ENCODE data around the gene UBE2J2. TPM values are rescaled to one million over a fixed set of nuclear protein-coding genes. Genes with fewer than 3 reads are reported as not detected.

UBE2J2 gene
- total and polyA plus RNA-seq, 2 of the 13 experiments (the other 11 are each of a cell fraction or from before 2014, with no cell fraction given), result 25.4 to 29.4 TPM

- TF ChIP-seq TMF1 (CRISPR knock-in tag; IDR thresholded peaks at IDR 0.05; ENCODE audit: low read depth), result no peak
- no peak for TF ChIP-seq ZNF275 (CRISPR knock-in tag; IDR thresholded peaks at IDR 0.05; ENCODE audit: borderline replicate concordance)
- peak; percentile 86 for TF ChIP-seq ZNF574 (CRISPR knock-in tag; IDR thresholded peaks at IDR 0.05)
- TF ChIP-seq ZNF589 (CRISPR knock-in tag; conservative IDR thresholded peaks at IDR 0.05), result peak; percentile 79
- no peak for TF ChIP-seq ZBTB3 (CRISPR knock-in tag; IDR thresholded peaks at IDR 0.05; ENCODE audit: borderline replicate concordance, low read depth)
- TF ChIP-seq SIN3B (IDR thresholded peaks at IDR 0.05; ENCODE audit: low read length), result no peak
- TF ChIP-seq SRSF1 (optimal IDR thresholded peaks at IDR 0.05; ENCODE audit: low read depth, low read length), result no peak
- TF ChIP-seq ZNF484 (CRISPR knock-in tag; IDR thresholded peaks at IDR 0.05; ENCODE audit: borderline replicate concordance, low read depth), result no peak; the same call in 1 of the 2 replicates
- TF ChIP-seq ZXDC (CRISPR knock-in tag; IDR thresholded peaks at IDR 0.05), result 0 out of 2 replicates have a peak, but pooled peaks have one; percentile 64
- no peak for TF ChIP-seq RARA (CRISPR knock-in tag; IDR thresholded peaks at IDR 0.05)
- no peak for TF ChIP-seq SNRNP70 (IDR thresholded peaks at IDR 0.05; ENCODE audit: low read depth, low read length)
- TF ChIP-seq ZNF333 (CRISPR knock-in tag; IDR thresholded peaks at IDR 0.05; ENCODE audit: borderline replicate concordance), result no peak
- peak; percentile 73; the same call in 1 of the 2 replicates for TF ChIP-seq CHD2 (IDR thresholded peaks at IDR 0.05; ENCODE audit: low read depth, low read length)
- no peak for TF ChIP-seq CHCHD3 (CRISPR knock-in tag; IDR thresholded peaks at IDR 0.05)
- TF ChIP-seq HOXA5 (CRISPR knock-in tag; IDR thresholded peaks at IDR 0.05), result no peak
- peak; percentile 83 for TF ChIP-seq PHF8 (CRISPR knock-in tag; IDR thresholded peaks at IDR 0.05)
- peak; percentile 70; the same call in 1 of the 2 replicates for TF ChIP-seq MAZ (IDR thresholded peaks at IDR 0.05; ENCODE audit: borderline replicate concordance, low read depth, low read length)
- TF ChIP-seq MAZ (CRISPR knock-in tag; IDR thresholded peaks at IDR 0.05; ENCODE audit: low read depth), result peak; percentile 88
- TF ChIP-seq THAP9 (CRISPR knock-in tag; IDR thresholded peaks at IDR 0.05; ENCODE audit: borderline replicate concordance), result no peak
Measured at GRCh38 chr1:1307923-1308755, 34.5 kb upstream of the UBE2J2 start, which contains the start of the genes ACAP3 and PUSL1 (continued).

Data from HepG2 (cell line).